ENCODE results near the gene IPO4.

The IPO4 gene

DNA sequence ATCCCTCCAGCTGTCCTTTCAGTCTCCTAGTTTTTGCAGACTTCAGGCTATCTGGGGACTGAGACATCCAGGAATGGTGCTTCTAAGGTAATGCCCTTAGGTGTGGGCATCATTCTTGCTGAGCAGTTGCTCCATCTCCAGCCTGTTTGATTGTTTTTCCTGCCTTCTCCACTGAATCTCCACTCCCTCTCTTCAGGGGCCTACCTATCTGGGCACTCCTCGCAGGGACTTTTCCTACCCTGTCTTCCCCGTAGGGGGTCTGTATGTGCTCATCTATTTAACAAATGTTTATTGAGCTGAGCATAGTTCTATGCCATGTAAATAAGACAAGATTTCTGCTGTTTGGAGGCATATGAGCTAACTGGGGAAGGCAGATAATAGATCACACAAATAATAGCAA is 55.6 kb downstream of the IPO4 start:
- no peak for DNase-seq (ENCODE audit: low read depth, low spot score)

GRCh38 chr14:24132061-24132685 is 56.4 kb downstream of the IPO4 start:
- DNase-seq (ENCODE audit: low read depth, low spot score): no peak

DNA sequence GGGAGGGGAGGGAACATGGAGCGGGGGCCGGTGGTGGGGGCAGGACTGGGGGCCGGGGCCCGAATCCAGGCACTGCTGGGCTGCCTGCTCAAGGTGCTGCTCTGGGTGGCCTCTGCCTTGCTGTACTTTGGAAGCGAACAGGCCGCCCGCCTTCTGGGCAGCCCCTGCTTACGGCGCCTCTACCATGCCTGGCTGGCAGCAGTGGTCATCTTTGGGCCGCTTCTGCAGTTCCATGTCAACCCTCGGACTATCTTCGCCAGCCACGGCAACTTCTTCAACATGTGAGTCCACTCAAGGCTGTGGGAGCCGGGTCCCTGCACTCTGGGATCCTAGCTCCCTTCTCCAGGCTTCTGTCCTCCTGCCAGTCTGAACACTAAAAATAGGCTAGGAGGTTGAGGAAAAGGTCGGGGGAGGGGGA is 57.1 kb downstream of the IPO4 start:
- DNase-seq (ENCODE audit: low read depth, low spot score): no peak

GRCh38 chr14:24130717-24131548 is 57.7 kb downstream of the IPO4 start:
- no peak for DNase-seq (ENCODE audit: low read depth, low spot score)

GRCh38 chr14:24130380-24130716 is 58.3 kb downstream of the IPO4 start, which contains the start of gene FITM1:
Gene FITM1, plus strand, starts transcription at chr14:24130659. Its CDS starts 905 bp downstream, at chr14:24131564.
- no peak for DNase-seq (ENCODE audit: low read depth, low spot score)

Data from activated CD4-positive, CD25-positive, alpha-beta regulatory T cell treated with anti-CD3 and anti-CD28 coated beads, Interleukin-2, amount 50 U/mL, for 16 hours (primary cell).